ENCODE results near the gene ITGA3.
A peak's percentile ranks its signal among the peaks of the same experiment; 100 is the strongest.

Gene ITGA3

DNA sequence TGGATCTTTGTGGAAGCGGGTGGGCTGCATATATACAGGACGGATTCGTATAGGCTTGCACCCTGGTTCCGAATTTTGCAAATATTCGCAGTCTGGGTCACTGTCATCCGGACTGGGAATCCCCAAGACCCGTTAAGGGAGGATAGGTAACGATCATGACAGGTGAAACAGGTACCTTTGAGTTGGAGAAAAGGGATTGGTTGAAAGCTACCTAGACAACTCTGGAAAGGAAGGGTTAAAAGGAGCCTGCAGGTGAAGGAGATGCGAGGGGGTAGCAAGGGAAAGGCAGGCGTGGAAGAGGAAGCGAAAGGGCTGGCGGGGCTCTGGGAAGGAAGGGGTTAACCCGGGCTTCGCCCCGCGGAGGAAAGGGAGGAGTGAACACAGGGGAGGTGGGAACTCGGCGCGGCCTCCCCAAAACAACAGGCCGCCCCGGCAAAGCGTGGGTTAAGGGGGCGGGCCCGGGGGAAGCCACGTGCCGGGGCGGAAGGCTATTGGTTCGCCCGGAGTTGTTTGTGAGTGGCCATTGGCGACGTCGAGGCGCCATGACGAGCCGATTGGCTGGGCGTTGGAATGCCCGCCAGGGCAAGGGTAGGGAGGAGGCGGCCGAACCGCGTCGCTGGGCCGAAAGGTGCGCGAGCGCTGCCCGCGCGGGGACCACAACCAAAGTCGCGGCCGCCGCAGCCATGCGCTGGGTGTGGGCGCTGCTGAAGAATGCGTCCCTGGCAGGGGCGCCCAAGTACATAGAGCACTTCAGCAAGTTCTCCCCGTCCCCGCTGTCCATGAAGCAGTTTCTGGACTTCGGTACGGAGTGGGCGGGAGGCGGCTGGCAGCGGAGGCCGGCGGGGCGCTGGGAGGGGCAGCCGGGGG lies 39.1 kb downstream of the ITGA3 start, which contains the start of gene PDK2:
PDK2 (plus strand) TSS at position 599 of the 867 bp plus-strand sequence; CDS start at position 684, 85 bp downstream.
- DNase-seq (ENCODE audit: low spot score), result peak; percentile 99

DNA sequence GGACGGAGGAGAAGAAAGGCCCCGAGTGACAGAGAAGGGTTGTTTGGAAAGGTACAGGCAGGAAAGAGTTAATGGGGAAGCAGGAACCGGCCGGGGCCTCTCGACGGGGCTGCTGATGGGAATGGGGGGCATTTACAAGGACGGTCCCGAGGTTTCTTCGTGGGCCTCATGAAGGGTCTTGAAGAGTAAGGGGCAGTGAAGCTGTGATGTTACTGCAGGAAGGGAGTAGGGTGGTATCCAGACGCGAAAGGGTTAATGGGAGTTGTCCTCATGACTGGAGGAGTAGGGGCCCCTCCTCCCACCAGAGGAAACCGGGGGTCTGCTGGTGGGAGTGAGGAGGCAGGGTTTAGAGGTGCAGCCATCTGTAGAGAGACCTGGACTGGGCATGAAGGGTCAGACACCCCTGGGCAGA lies 39.7 kb downstream of the ITGA3 start:
- no peak for DNase-seq (ENCODE audit: low spot score)

DNA sequence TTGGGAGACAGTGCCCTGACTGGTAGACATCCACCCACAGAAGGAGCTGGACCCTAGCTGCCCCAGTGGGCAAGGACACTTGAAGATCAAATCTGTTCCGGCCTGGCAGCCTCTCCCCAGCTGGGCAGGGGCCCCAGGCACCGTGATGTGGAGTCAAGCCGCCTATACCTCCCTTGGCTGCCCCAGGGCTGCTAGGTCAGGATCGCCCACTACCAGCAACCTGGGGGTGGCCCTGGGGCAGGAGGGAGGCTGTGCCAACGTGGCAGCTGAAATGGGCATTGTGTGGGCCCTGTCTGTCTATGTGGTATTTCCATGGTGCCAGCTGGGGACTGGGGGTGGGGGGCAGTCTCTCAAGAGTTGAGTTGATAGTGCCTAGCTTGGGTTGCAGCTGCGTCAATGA lies 40.2 kb downstream of the ITGA3 start:
- no peak for DNase-seq (ENCODE audit: low spot score)

DNA sequence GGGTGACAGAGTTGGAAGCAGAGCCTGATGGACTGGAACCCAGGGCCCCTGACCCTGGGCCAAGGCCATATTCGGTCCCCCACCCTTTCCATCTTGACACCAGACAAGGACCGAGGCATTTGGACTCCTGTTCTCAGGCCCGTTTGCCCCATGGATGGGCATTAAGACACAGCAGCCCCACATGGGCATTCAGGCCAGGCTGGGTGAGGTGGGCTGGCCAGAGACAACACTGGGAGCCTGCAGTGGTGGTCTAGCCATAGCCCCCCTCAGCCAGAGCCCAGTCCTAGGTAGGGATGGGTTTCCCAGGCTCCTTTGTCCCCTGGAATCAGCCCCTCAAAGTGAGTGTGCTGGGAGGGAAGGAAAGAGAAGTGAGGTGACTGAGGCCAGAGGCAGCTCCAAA lies 40.8 kb downstream of the ITGA3 start:
- DNase-seq (ENCODE audit: low spot score), result no peak

DNA sequence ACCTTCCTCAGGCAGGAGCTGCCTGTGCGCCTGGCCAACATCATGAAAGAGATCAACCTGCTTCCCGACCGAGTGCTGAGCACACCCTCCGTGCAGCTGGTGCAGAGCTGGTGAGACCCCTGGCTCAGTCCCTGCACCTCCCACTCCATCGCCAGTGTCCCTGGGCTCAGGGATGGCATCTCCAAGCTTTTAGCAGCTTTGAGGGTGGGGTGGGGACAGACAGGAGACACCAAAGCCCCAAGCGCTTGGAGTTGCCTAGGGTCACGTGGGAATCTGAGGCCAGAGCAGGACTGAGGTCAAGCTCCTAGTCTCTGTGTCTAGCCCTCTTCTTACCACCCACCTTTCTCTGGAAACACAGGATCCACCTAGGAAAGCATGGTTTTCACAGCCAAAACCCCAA lies 41.5 kb downstream of the ITGA3 start:
- DNase-seq (ENCODE audit: low spot score), result no peak

DNA sequence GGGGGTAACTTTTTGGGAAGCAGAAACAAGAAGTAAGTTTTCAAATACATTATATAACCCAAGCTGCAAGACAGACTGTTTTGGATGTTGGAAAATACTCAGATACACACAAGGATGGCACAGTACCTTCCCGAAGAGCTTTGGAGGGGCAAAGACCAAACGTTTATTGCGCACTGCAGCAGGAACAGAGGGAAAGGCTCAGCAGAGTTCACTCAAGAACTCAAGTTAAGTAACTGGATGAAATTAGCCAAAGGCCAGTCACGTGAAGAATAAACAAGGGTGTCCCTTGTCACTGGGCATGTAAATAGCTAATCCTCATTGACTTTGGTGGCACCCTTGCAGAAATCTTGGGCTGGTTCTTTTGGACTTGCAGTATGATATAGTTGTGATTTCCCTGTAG lies 42.0 kb downstream of the ITGA3 start:
- DNase-seq (ENCODE audit: low spot score), result no peak

DNA sequence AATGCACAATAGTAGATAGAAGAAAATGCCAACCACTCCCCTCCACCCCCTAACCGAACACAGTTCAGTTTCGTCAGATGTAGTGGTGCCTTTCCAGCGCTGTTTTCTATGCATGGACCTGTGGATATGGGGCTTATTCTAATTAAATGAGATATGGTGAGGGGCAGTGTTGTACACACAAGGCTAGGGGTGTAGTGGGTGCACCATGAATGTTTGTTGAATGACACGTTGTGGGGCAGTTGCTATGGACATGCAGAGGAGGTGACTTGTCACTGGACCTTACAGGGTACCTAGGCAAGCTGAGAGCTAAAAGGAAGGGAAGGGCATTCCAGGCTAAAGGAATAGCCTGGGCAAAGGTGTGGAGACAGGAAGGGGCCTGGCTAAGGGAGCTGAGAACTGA lies 42.7 kb downstream of the ITGA3 start:
- DNase-seq (ENCODE audit: low spot score), result no peak

DNA sequence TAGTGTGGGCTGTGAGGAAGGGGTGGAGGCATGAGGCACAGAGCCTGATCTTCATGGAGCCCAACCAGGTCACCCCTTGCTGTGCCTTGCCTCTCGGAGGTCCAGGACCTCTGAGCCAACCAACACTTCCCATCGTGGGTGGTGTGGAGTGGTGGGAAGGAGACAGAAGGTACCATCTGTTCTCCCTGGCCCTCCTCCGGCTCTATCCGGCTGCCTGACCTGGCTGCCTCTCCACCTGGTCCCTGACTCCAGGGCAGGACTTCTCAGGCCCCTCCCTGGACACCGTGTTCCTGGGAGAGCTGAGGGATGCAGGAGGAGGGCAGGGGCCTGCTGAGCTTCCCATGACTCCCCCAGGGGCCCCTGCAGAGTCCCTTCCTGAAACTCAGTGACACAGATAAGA lies 43.1 kb downstream of the ITGA3 start:
- no peak for DNase-seq (ENCODE audit: low spot score)

DNA sequence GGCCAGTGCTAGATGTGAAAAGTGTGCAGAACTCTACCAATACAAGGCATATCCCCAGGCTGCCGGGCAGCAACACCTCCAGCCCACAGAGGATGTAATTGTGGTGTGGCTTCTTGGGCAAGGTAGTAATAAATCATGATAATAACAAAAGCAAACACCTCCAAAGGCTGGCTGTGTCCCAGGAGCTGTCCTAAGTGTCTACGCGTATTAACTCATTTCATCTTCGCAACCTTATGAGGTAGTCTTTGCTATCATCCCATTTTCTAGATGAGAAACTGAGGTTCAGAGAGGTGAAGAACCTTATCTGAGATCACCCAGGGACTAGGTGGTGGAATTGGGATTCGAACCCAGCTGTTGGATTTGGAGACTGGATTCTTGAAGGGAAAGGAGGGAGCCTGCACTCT lies 44.6 kb downstream of the ITGA3 start:
- no peak for DNase-seq (ENCODE audit: low spot score)

DNA sequence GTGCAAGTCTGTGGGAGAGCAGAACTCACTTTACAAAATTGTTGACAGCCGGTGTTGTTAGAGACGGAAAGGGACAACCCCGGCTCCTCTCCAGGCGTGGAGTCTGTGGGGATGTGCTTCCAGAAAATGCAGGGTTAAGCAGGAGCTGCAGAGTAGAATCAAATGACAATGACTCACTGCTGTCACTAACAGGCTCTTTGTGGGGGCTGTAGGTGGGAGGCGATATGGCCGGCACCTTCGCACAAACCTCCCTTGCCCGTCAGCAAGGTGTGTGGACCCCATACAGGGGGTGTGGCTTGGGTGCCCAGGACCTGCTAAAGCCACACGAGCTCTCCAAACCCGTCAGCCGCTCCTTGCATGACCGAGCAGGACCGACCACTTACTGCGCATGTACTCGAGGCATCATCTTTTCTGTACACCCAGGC lies 45.0 kb downstream of the ITGA3 start:
- no peak for DNase-seq (ENCODE audit: low spot score)

DNA sequence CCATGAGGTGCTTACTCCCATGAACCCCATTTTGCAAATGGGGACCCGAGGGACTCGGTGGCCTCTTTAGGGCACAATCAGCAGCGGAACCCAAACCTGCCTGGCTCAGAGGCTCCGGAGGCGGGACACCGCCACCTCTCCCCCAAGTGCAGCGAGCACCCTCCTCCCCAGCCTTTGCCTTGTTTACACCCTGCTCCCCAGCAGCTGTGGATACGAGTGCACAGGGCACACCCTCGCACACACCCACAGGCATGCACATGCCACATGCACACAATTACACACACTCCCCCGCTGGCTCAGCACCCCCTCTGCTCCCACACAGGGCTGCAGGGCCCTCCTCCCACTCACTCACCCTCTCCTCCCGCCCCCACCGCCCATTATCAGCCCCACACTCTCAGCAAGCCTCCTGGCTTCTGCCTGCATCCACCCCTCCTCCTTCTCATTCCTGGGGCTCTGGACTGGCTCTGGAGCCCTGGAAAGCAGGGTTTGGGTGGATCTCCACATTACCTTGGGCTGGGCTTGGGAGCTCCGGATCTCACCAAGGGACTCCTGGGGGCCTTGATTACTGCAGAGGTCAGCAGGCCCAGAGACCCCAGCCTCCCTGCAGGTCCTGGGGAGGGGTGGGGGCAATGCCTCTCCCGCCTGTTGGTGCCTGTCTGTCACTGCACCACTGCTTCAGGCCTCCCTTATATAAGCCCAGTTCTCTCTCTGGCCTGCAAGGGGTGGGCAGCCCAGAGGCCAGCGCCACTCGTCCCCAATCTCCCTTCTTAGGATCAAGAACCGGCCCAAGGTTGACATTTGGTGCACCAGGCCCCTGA lies 45.6 kb downstream of the ITGA3 start:
- peak; percentile 61 for DNase-seq (ENCODE audit: low spot score)

DNA sequence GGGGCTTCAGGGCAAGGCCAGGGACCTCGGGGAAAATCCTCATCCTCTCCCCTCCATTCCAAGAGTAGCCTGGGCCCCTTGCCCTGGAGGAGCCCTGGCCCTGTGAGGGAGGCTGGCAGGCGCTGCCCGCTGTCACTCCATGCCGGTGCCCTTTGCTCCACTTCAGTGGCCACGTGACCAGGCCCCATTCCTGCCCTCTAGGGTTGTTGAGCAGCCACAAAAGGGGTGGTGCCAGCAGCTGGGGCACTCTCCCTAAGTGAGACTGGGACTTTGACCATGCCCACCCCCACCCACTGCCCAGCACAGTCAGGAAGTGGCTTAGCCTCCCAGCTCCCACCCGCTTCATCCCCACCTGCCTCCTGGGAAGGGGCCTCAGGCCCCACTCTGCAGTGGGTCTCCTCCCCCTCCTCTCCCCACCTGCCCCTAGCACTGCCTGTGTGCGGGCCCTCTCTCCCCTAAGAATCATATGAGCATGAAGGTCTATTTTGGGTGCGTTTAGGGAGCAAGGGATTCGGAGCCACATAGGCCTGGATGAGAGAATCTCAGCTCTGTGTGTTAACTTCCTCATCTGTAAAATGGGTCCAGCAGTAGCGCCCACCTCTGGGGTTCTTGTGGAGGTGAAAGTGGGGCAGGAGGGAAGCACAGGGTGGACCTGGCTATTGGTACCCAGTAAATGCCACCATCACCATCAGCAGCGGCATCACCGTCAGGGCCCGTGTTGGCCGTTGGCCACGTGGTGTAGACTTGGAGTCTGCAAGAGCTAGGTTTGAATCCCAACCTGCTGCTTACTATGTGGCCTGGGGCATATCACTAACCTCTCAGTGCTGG lies 46.5 kb downstream of the ITGA3 start:
- DNase-seq (ENCODE audit: low spot score), result peak; percentile 43

DNA sequence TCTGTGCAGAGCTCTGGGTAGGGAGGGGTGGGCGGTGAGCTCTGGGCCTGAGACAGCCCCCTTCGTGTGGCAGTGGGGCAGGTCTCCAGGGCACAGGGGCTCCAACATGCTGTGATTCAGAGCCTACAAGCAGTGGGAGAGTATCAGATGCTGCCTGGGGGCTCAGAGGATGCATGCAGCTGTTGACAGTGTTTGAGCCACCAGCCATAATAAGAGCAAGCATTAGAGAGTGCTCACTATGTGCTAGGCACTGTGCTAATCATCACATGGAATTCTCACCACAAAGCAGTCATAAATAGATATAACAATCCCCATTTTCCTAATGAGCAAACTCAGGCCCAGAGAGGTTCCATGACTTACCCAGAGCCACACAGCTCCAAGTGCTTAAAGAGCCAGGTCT lies 47.3 kb downstream of the ITGA3 start:
- DNase-seq (ENCODE audit: low spot score), result no peak

DNA sequence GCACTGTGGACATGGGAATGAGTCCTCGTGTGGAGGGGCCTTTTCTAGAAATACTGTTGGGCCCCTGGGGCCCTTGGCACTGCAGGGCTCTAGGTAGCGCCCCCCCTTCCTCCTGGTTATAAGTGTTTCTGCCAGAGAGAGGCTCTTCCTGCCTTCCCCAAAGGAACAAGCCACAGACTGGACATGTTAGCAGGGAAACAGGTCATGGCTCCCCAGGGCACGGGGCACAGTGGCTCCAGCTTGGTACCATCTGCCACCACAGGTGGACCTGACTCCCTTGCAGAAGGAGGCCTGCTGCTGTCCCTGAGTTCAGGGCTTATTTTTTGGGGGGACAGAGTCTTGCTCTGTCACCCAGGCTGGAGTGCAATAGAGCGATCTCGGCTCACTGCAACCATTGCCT lies 48.0 kb downstream of the ITGA3 start:
- DNase-seq (ENCODE audit: low spot score), result no peak

DNA sequence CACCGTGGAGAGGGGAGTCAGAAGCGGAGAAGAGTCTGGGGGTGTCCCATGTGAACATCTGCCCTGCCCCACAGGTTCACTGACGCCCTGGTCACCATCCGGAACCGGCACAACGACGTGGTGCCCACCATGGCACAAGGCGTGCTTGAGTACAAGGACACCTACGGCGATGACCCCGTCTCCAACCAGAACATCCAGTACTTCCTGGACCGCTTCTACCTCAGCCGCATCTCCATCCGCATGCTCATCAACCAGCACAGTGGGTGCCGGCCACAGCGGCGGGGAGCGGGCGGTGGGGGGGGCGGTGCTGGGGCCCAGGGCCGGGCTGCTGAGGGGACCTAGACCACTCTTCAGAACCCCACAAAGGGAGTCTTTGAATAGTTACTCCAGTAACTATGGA lies 49.9 kb downstream of the ITGA3 start:
- no peak for DNase-seq (ENCODE audit: low spot score)

DNA sequence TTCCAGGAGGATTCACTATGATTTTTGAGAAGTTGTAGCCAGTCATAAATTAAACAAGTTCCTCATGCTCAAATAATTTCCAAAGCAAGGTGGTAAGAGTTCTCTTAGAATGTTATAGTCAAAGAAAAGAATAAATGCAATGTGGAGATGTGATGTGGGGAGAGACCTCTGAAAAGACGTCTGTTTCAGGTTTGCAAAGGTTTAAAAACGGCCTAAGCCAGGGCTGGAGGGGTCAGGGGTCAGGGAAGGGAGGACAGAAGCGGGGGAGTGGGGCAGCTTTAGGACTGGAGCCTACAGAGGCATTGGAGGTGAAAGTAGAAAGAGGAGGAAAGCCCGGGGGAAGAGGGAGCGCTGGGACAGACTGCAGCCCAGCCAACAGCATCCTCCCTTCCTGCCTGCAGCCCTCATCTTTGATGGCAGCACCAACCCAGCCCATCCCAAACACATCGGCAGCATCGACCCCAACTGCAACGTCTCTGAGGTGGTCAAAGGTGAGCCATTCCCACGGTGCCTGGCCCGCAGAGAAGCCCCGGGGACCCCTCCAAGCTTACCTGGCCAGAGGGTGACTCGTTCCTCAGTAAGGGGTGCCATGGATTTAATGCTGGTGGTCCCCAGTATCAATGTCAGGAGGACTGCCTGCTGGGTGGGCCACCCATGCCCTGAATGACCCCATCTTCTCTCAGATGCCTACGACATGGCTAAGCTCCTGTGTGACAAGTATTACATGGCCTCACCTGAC lies 50.7 kb downstream of the ITGA3 start:
- DNase-seq (ENCODE audit: low spot score), result no peak

DNA sequence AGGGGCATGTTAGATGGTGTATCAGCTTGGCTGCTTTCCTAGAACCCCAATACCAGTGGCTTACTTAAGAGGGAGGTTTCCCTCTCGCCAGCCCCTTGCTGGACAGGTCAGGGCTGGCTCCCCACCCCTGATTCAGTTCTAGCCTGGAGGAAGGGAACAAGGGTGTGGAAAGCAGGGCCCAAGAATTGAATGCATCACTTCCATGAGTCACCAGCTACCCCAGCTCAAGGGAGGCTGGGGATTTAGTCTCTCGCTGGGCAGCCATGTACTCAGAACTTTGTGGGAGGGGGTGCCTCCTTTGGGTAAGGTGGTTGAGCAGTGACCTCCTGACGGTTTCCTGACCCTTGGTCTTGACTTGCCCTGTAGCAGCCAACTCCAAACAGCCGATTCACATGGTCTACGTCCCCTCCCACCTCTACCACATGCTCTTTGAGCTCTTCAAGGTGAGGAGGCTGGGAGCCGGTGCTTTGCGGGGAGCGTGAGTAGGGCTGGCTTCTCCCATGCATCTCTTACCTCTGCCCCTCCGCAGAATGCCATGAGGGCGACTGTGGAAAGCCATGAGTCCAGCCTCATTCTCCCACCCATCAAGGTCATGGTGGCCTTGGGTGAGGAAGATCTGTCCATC lies 52.0 kb downstream of the ITGA3 start:
- DNase-seq (ENCODE audit: low spot score), result peak; percentile 80

DNA sequence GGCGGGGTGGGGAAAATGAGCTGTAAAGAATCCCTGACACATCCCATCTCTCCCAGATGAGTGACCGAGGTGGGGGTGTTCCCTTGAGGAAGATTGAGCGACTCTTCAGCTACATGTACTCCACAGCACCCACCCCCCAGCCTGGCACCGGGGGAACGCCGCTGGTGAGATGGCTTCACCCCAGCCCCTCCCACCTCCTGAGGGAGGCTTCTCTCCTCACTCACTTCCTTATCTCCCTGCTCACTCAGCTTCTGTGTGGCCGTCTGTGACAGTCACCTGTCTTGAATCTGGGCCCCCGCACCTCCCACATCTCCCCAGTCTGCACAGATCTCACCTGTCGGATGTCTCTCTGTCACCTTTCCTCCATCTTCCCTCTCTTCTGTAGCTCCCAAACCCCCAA lies 52.6 kb downstream of the ITGA3 start:
- no peak for DNase-seq (ENCODE audit: low spot score)

DNA sequence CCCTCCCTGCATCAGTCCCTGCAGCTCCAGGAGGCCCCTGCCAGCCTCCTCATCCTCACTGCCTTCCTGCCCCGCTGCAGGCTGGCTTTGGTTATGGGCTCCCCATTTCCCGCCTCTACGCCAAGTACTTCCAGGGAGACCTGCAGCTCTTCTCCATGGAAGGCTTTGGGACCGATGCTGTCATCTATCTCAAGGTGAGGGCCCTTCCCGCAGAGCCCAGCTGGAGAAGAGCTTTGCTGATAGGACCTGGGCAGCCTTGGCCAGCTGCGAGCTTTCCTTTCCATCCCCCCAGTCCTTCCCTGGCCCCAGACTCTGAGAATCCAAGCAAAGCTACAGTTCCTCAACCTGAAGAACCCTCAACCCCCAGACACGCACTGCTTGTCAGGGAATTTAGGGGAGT lies 53.3 kb downstream of the ITGA3 start:
- no peak for DNase-seq (ENCODE audit: low spot score)

DNA sequence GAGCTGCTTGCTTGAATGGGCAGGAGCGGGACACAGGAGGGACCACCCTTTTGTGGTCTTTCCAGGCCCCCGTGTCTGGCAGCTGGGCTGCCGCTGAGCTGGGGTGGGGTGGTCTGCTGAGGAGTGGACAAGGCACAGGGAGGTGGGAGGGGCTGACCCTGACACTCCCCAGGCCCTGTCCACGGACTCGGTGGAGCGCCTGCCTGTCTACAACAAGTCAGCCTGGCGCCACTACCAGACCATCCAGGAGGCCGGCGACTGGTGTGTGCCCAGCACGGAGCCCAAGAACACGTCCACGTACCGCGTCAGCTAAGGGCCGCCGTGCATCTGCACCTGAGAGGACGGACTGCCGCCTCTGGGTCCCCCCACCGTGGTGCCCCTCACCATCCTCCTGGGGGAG lies 53.9 kb downstream of the ITGA3 start:
- no peak for DNase-seq (ENCODE audit: low spot score)

Measured in AG08396 (cell line).